Suprapubic skin (tissue), 4 donors: ENCODE measurements around the gene DTYMK. TPM values are rescaled to one million over a fixed set of nuclear protein-coding genes. Genes with fewer than 3 reads are reported as not detected.

Experiments used
- DNase-seq, 2 donors: peaks; one replicate each; pipeline ENCODE4 v3.0.0-alpha.2; 2019; ENCODE audit warnings: low spot score in 2 of 2
- H3K27ac ChIP-seq: fragments of 200-600 bp; sonication (generic); one replicate; pipeline ENCODE4 v1.5.1; 2019
- H3K27me3 ChIP-seq: fragments of 200-600 bp; sonication (generic); one replicate; pipeline ENCODE4 v1.5.1; 2019
- H3K36me3 ChIP-seq: fragments of 200-600 bp; sonication (generic); one replicate; pipeline ENCODE4 v1.5.1; 2019
- H3K4me1 ChIP-seq: fragments of 200-600 bp; sonication (generic); one replicate; pipeline ENCODE4 v1.5.1; 2019
- H3K4me3 ChIP-seq: fragments of 200-600 bp; sonication (generic); one replicate; pipeline ENCODE4 v1.5.1; 2019; ENCODE audit warnings: mild to moderate bottlenecking
- H3K9me3 ChIP-seq: fragments of 200-600 bp; sonication (generic); one replicate; pipeline ENCODE4 v1.5.1; 2019
- CTCF ChIP-seq, 2 donors: fragments of 200-600 bp in 1 of 2; fragments of 450-650 bp in 1 of 2; sonication (generic) in 1 of 2; IDR thresholded peaks; one replicate each; pipeline ENCODE4 v1.5.1; 2016 to 2019; ENCODE audit warnings: antibody characterized with exemption in 2 of 2, mild to moderate bottlenecking in 1 of 2, moderate library complexity in 1 of 2
- EP300 ChIP-seq: sonication (generic); formaldehyde crosslinking; IDR thresholded peaks from one replicate; pipeline ENCODE4 v1.6.1; 2017; ENCODE audit warnings: antibody characterized with exemption
- POLR2A ChIP-seq, 2 donors: fragments of 450-650 bp; IDR thresholded peaks; one replicate each; pipeline ENCODE4 v1.6.1; 2017; ENCODE audit warnings: antibody characterized with exemption in 2 of 2, mild to moderate bottlenecking in 2 of 2, moderate library complexity in 2 of 2
- POLR2AphosphoS5 ChIP-seq, 3 donors: sonication (generic); formaldehyde crosslinking; IDR thresholded peaks; one replicate each; pipeline ENCODE4 v1.6.1; 2017; ENCODE audit warnings: antibody characterized with exemption in 3 of 3
- WGBS: methylation state at CpG from one replicate; pipeline ENCODE4 v1.1.5; 2018; 5-methylcytosine and 5-hydroxymethylcytosine counted together
- total RNA-seq, 4 donors: library from RNA; depleted of rRNA; stranded (reverse); fragments of >200 nt; gene quantifications; one replicate each; pipeline ENCODE4 v1.1.0, GENCODE V29; 2016

Gene DTYMK
- total RNA-seq, 4 donors from 2014 or later: 14.6 to 29.1 (median 18.2) TPM

GRCh38 chr2:241640165-241640795 lies 46.3 kb downstream of the DTYMK start:
- WGBS: 81% methylated on average over 8 of the region's 8 CpGs
- H3K4me3 ChIP-seq: no peak overlapping the region
- TF ChIP-seq POLR2A (IDR thresholded peaks at IDR 0.05): no peak
- no peak for TF ChIP-seq EP300
- no peak for TF ChIP-seq CTCF (IDR thresholded peaks at IDR 0.05)
- no peak for TF ChIP-seq POLR2AphosphoS5 (IDR thresholded peaks at IDR 0.05)
- peaks cover 45% of the 10 kb centered on the region for H3K4me1 ChIP-seq
- DNase-seq: no peak
- no peaks in the 10 kb centered on the region for H3K27me3 ChIP-seq
- no peaks in the 10 kb centered on the region for H3K9me3 ChIP-seq
- no peak overlapping the region for H3K27ac ChIP-seq
- no peaks in the 10 kb centered on the region for H3K36me3 ChIP-seq

- DNase-seq: no peak
- H3K36me3 ChIP-seq: no peaks in the 10 kb centered on the region
- WGBS: 97% methylated on average over 7 of the region's 7 CpGs
- H3K27me3 ChIP-seq: no peaks in the 10 kb centered on the region
- H3K27ac ChIP-seq: no peak overlapping the region
- H3K4me1 ChIP-seq: peaks cover 51% of the 10 kb centered on the region
- no peaks in the 10 kb centered on the region for H3K9me3 ChIP-seq
- TF ChIP-seq POLR2AphosphoS5 (IDR thresholded peaks at IDR 0.05): no peak
- no peak for TF ChIP-seq POLR2A (IDR thresholded peaks at IDR 0.05)
- TF ChIP-seq CTCF (IDR thresholded peaks at IDR 0.05): no peak
- no peak for TF ChIP-seq EP300
- peak overlapping the region; percentile 92 for H3K4me3 ChIP-seq
Measured at GRCh38 chr2:241639385-241639784, 47.2 kb downstream of the DTYMK start.

- Histone ChIP-seq H3K36me3 (no peaks in the 10 kb centered on the region), H3K4me1 (peaks cover 56% of the 10 kb centered on the region), H3K27me3 (no peaks in the 10 kb centered on the region), H3K9me3 (no peaks in the 10 kb centered on the region), H3K4me3 (peak overlapping the region; percentile 92), H3K27ac (no peak overlapping the region)
- WGBS: 93% methylated on average over 12 of the region's 14 CpGs
- DNase-seq: no peak
- no peak for TF ChIP-seq EP300
- TF ChIP-seq POLR2A (IDR thresholded peaks at IDR 0.05): no peak
- TF ChIP-seq CTCF (IDR thresholded peaks at IDR 0.05): no peak
- TF ChIP-seq POLR2AphosphoS5 (IDR thresholded peaks at IDR 0.05): no peak
Measured at GRCh38 chr2:241638940-241639339, 47.7 kb downstream of the DTYMK start.

- Histone ChIP-seq H3K27me3 (no peaks in the 10 kb centered on the region), H3K9me3 (no peaks in the 10 kb centered on the region), H3K36me3 (peaks cover 8% of the 10 kb centered on the region), H3K4me3 (peak overlapping the region; percentile 92), H3K4me1 (peaks cover 56% of the 10 kb centered on the region), H3K27ac (peak overlapping the region; percentile 98)
- no peak for TF ChIP-seq POLR2A (IDR thresholded peaks at IDR 0.05)
- TF ChIP-seq CTCF (IDR thresholded peaks at IDR 0.05): no peak
- TF ChIP-seq POLR2AphosphoS5 (IDR thresholded peaks at IDR 0.05): no peak
- no peak for TF ChIP-seq EP300
- 2% methylated on average over 9 of the region's 67 CpGs for WGBS
- DNase-seq: no peak
Measured at GRCh38 chr2:241637795-241638660, 48.6 kb downstream of the DTYMK start.
